Measurements from ENCODE around the gene SLC39A8. TPM values are rescaled to one million over a fixed set of nuclear protein-coding genes. Genes with fewer than 3 reads are reported as not detected.

The SLC39A8 gene
- polyA plus RNA-seq, 1 donor from 2014 or later = 0.53 TPM

- Histone ChIP-seq H3K9ac (ENCODE audit: low read length) (no peak overlapping the region), H3F3A (ENCODE audit: insufficient read depth, low read length, poor library complexity, severe bottlenecking) (peaks cover 6% of the 10 kb centered on the region), H3K4me3 (ENCODE audit: low read length) (no peak overlapping the region), H3K79me2 (replicated peaks; ENCODE audit: insufficient read depth, low read length) (no peaks in the 10 kb centered on the region), H3K27ac (ENCODE audit: low read length) (no peak overlapping the region), H3K4me2 (ENCODE audit: low read length) (no peak overlapping the region), H4K20me1 (ENCODE audit: insufficient read depth) (no peaks in the 10 kb centered on the region), H3K9me3 (ENCODE audit: low read length) (no peaks in the 10 kb centered on the region), H3K9me2 (ENCODE audit: insufficient read depth, low read length) (no peaks in the 10 kb centered on the region), H2AFZ (ENCODE audit: low read depth, low read length) (no peak overlapping the region), H3K36me3 (ENCODE audit: insufficient read depth, low read length) (no peaks in the 10 kb centered on the region), H3K27me3 (ENCODE audit: insufficient read depth, low read depth, low read length) (no peaks in the 10 kb centered on the region)
- no peak for TF ChIP-seq MXI1 (conservative IDR thresholded peaks at IDR 0.05; ENCODE audit: poor library complexity, severe bottlenecking)
- no peak for TF ChIP-seq RAD21 (conservative IDR thresholded peaks at IDR 0.05)
These were observed 117.9 kb downstream of the SLC39A8 start for GRCh38 chr4:102227388-102227787.

- H2AFZ ChIP-seq (ENCODE audit: low read depth, low read length) = no peak overlapping the region
- no peaks in the 10 kb centered on the region for H3K27me3 ChIP-seq (ENCODE audit: insufficient read depth, low read depth, low read length)
- H3K4me3 ChIP-seq (ENCODE audit: low read length) = no peak overlapping the region
- no peak overlapping the region for H3K4me2 ChIP-seq (ENCODE audit: low read length)
- no peaks in the 10 kb centered on the region for H3K9me2 ChIP-seq (ENCODE audit: insufficient read depth, low read length)
- no peak overlapping the region for H3K27ac ChIP-seq (ENCODE audit: low read length)
- H3K9me3 ChIP-seq (ENCODE audit: low read length) = no peaks in the 10 kb centered on the region
- no peaks in the 10 kb centered on the region for H4K20me1 ChIP-seq (ENCODE audit: insufficient read depth)
- no peaks in the 10 kb centered on the region for H3F3A ChIP-seq (ENCODE audit: insufficient read depth, low read length, poor library complexity, severe bottlenecking)
- TF ChIP-seq POLR2AphosphoS5 (IDR thresholded peaks at IDR 0.05) (no peak), MXI1 (conservative IDR thresholded peaks at IDR 0.05; ENCODE audit: poor library complexity, severe bottlenecking) (no peak), RAD21 (conservative IDR thresholded peaks at IDR 0.05) (no peak), EP300 (conservative IDR thresholded peaks at IDR 0.05; ENCODE audit: poor library complexity, severe bottlenecking) (no peak), EZH2 (IDR thresholded peaks at IDR 0.05; ENCODE audit: borderline replicate concordance, insufficient read depth, low read length, poor library complexity, severe bottlenecking) (no peak), REST (IDR thresholded peaks at IDR 0.05; ENCODE audit: borderline replicate concordance) (no peak), SMC3 (conservative IDR thresholded peaks at IDR 0.05; ENCODE audit: poor library complexity) (no peak), CTCF (IDR thresholded peaks at IDR 0.05; ENCODE audit: poor library complexity, severe bottlenecking) (no peak), TAF1 (IDR thresholded peaks at IDR 0.05; ENCODE audit: low read depth) (no peak)
- no peaks in the 10 kb centered on the region for H3K79me2 ChIP-seq (replicated peaks; ENCODE audit: insufficient read depth, low read length)
- no peak overlapping the region for H3K9ac ChIP-seq (ENCODE audit: low read length)
- no peaks in the 10 kb centered on the region for H3K36me3 ChIP-seq (ENCODE audit: insufficient read depth, low read length)
These were observed 121.8 kb downstream of the SLC39A8 start for GRCh38 chr4:102223461-102223860.

Data from neural cell (in vitro differentiated cells).